Measurements from ENCODE around the gene EGFL6.
"Not testable (repeated sequence)": the region's sequence is repeated elsewhere in the genome, so short reads cannot be mapped to it uniquely, and the experiment has no call there.

The EGFL6 gene

DNA sequence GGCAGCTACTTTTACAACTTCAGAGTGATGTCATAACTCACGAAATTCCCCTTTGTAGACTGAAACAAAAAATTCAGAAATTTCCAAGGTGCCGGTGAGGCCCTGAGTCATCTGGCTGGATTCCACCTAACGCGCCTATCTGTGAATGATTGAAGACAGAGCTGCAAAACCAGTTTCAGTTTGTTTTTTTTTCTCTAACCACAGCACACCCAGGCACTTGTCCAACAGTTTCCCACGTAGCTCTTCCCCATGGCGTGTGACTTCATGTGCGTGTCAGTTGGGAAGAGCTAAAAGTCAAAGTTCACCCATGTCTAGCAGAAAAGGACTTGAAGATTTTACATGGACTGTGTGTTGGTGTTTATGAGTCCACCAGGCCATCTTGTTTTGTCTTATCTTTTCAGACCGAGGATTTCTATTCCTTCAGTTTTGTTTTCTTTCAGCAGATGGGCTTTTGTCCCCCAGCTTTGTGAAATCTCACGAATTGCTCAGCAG is 99.9 kb downstream of the EGFL6 start:
- DNase-seq (ENCODE audit: low read depth), result peak; percentile 66
- peak overlapping the region; percentile 29; the same call in 1 of the 2 replicates for H3K4me3 ChIP-seq (ENCODE audit: low read depth, low read length)
- TF ChIP-seq, protein P1, sequence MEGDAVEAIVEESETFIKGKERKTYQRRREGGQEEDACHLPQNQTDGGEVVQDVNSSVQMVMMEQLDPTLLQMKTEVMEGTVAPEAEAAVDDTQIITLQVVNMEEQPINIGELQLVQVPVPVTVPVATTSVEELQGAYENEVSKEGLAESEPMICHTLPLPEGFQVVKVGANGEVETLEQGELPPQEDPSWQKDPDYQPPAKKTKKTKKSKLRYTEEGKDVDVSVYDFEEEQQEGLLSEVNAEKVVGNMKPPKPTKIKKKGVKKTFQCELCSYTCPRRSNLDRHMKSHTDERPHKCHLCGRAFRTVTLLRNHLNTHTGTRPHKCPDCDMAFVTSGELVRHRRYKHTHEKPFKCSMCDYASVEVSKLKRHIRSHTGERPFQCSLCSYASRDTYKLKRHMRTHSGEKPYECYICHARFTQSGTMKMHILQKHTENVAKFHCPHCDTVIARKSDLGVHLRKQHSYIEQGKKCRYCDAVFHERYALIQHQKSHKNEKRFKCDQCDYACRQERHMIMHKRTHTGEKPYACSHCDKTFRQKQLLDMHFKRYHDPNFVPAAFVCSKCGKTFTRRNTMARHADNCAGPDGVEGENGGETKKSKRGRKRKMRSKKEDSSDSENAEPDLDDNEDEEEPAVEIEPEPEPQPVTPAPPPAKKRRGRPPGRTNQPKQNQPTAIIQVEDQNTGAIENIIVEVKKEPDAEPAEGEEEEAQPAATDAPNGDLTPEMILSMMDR (IDR thresholded peaks at IDR 0.05; ENCODE audit: low read depth, low read length, missing control alignments), result no peak

DNA sequence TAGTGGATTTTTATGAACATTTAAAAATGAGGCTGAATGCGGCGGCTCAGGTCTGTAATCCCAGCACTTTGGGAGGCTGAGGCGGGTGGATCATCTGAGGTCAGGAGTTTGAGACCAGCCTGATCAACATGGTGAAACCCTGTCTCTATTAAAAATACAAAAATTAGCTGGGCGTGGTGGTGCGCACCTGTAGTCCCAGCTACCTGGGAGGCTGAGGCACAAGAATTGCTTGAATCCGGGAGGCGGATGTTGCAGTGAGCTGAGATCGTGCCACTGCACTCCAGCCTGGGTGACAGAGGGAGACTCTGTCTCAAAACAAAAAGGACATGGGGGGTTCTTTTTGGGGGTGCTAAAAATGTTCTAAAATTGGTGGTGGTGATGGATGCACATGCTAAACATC is 100.4 kb downstream of the EGFL6 start:
- not testable (repeated sequence) for H3K4me3 ChIP-seq (ENCODE audit: low read depth, low read length); DNase-seq (ENCODE audit: low read depth)

DNA sequence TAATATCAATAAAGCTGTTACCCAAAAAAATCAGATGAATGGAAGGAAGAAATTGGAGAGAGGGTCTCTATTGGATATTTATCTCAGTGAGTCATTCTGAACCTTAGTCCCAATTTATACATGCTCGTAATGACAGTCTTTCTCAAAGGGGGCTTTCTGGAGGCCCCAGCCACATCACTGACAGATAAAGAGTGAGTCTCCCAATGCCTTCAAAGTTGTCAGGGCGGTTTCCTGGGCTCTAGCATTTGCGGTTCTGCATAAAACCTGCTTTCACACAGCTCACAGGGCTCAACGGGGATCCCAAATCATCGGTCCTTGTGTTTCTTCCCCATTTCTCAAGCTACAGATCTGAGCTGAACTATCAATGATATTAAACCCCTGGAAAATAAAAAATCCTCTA is 100.8 kb downstream of the EGFL6 start:
- TF ChIP-seq, protein P1 (IDR thresholded peaks at IDR 0.05; ENCODE audit: low read depth, low read length, missing control alignments), result no peak
- DNase-seq (ENCODE audit: low read depth), result no peak

DNA sequence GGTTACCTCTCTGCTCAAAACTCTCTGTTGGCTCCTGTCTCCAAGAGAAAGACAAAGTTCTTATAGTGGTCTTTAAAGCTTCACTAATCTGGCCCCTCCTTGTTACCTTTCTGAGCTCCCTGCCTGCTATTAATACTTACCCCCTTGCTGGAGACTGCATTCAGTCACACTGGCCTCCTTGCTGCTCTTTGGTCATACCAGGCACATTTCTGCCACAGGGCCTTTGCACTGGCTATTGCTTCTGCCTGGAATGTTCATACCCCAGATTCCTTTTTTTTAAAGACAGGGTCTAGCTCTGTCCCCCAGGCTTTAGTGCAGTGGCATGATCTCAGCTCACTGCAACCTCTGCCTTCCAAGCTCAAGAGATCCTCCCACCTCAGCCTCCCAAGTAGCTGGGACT is 103.6 kb downstream of the EGFL6 start:
- DNase-seq (ENCODE audit: low read depth), result no peak
- TF ChIP-seq, protein P1 (IDR thresholded peaks at IDR 0.05; ENCODE audit: low read depth, low read length, missing control alignments), result no peak
- H3K4me3 ChIP-seq (ENCODE audit: low read depth, low read length), result no peak overlapping the region

More for the DNA sequence above, 100.8 kb downstream of the EGFL6 start:
- no peak overlapping the region; the same call in 1 of the 2 replicates for H3K4me3 ChIP-seq (ENCODE audit: low read depth, low read length)

DNA sequence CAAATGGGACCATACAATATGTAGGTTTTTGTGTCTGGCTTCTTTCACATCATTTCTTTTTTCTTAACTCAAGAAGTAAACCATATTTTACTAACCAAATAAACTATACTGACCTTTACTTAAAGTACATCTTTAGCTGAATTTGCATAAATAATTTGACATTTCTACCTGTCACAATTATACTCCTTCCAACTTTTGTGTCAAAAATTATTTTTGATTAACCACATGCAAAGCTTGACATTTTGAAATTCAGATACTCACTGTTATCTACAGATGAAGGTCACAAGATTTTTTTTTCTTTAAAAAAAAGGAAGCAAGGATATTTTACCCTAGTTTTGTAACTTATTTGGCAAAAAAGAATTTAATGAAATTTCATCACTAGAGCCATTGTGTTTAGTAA is 107.5 kb downstream of the EGFL6 start:
- H3K4me3 ChIP-seq (ENCODE audit: low read depth, low read length), result no peak overlapping the region
- TF ChIP-seq, protein P1 (IDR thresholded peaks at IDR 0.05; ENCODE audit: low read depth, low read length, missing control alignments), result no peak
- DNase-seq (ENCODE audit: low read depth), result no peak

DNA sequence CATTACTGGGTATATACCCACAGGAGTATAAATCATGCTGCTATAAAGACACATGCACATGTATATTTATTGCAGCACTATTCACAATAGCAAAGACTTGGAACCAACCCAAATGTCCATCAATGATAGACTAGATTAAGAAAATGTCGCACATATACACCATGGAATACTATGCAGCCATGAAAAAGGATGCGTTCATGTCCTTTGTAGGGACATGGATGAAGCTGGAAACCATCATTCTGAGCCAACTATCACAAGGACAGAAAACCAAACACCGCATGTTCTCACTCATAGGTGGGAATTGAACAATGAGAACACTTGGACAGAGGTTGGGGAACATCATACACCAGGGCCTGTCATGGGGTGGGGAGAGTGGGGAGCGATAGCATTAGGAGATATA is 110.3 kb downstream of the EGFL6 start:
- not testable (repeated sequence) for DNase-seq (ENCODE audit: low read depth); H3K4me3 ChIP-seq (ENCODE audit: low read depth, low read length)

DNA sequence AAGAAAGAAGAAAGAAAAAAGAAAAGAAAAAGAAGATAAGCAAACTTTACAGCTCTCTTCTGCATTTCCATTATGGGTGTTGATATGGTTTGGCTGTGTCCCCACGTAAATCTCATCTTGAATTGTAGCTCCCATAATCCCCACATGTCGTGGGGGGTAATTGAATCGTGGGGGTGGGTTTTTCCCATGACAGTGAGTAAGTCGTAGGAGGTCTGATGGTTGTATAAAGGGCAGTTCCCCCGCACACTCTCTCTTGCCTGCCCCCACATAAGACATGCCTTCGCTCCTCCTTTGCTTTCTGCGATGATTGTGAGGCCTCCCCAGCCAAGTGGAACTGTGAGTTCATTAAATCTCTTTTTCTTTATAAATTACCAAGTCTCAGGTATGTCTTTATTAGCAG is 112.2 kb downstream of the EGFL6 start:
- TF ChIP-seq, protein P1 (IDR thresholded peaks at IDR 0.05; ENCODE audit: low read depth, low read length, missing control alignments), result no peak
- DNase-seq (ENCODE audit: low read depth), result no peak
- no peak overlapping the region for H3K4me3 ChIP-seq (ENCODE audit: low read depth, low read length)
